ENCODE data around the gene EPS15. TPM values are rescaled to one million over a fixed set of nuclear protein-coding genes. Genes with fewer than 3 reads are reported as not detected.

EPS15 gene
- total RNA-seq, 1 donor from 2014 or later = 120 TPM

DNA sequence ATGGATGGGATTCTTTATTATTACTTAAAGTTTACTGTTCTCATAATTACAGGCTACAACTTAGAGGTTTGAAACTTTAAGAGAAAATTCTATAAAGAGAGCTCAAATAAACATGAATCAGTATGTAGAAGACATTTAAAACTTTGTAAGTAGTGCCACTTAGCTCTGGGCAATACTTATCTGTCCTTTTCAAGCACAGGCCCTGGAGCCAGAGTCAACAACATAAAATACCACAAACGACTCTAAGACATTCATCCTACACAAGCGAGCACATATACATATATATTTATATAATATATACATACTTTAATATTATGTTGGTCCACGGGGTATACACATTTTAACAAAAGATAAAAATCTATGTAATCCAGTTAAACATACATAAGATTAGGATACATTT, 164.7 kb downstream of the EPS15 start:
- DNase-seq (ENCODE audit: low spot score) = no peak
- Mint-ChIP-seq H3K36me3 (ENCODE audit: low read depth, unreplicated experiment) (peaks cover 12% of the 10 kb centered on the region), H3K9me3 (ENCODE audit: unreplicated experiment) (no peaks in the 10 kb centered on the region), H3K4me3 (ENCODE audit: unreplicated experiment) (no peak overlapping the region), H3K27me3 (ENCODE audit: unreplicated experiment) (no peaks in the 10 kb centered on the region), H3K27ac (ENCODE audit: unreplicated experiment) (no peak overlapping the region), H3K4me1 (ENCODE audit: unreplicated experiment) (no peaks in the 10 kb centered on the region)
- TF ChIP-seq CTCF (IDR thresholded peaks at IDR 0.05; ENCODE audit: unreplicated experiment) = no peak

- Mint-ChIP-seq H3K27me3 (ENCODE audit: unreplicated experiment) (no peaks in the 10 kb centered on the region), H3K27ac (ENCODE audit: unreplicated experiment) (no peak overlapping the region), H3K9me3 (ENCODE audit: unreplicated experiment) (no peaks in the 10 kb centered on the region), H3K4me3 (ENCODE audit: unreplicated experiment) (no peak overlapping the region), H3K4me1 (ENCODE audit: unreplicated experiment) (no peaks in the 10 kb centered on the region), H3K36me3 (ENCODE audit: low read depth, unreplicated experiment) (peaks cover 12% of the 10 kb centered on the region)
- no peak for DNase-seq (ENCODE audit: low spot score)
- no peak for TF ChIP-seq CTCF (IDR thresholded peaks at IDR 0.05; ENCODE audit: unreplicated experiment)
These were observed 167.2 kb downstream of the EPS15 start for GRCh38 chr1:51351907-51352306.

DNA sequence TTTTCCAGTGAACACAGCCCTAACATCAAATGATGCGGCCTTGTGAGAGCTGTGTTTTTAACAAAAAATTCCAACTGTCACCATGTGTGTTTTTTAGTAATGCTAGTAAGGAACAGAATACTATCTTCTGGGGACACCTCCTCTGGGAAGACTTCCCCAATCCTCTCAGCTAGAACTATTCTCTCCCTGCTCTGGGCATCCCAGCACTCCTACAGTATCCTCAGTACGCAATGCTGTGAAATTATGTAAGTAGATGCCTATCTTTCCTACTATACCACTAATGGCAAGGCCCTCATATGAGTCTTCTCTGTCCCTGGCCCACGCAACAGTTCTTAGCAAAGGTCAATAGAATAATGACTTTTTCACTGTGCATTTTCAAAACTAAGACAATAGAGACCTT, 169.2 kb downstream of the EPS15 start:
- Mint-ChIP-seq H3K4me3 (ENCODE audit: unreplicated experiment) (no peak overlapping the region), H3K9me3 (ENCODE audit: unreplicated experiment) (no peaks in the 10 kb centered on the region), H3K36me3 (ENCODE audit: low read depth, unreplicated experiment) (peaks cover 5% of the 10 kb centered on the region), H3K27ac (ENCODE audit: unreplicated experiment) (no peak overlapping the region), H3K4me1 (ENCODE audit: unreplicated experiment) (peaks cover 4% of the 10 kb centered on the region), H3K27me3 (ENCODE audit: unreplicated experiment) (no peaks in the 10 kb centered on the region)
- DNase-seq (ENCODE audit: low spot score) = no peak
- no peak for TF ChIP-seq CTCF (IDR thresholded peaks at IDR 0.05; ENCODE audit: unreplicated experiment)

GRCh38 chr1:51348147-51348527, 170.9 kb downstream of the EPS15 start:
- no peak for DNase-seq (ENCODE audit: low spot score)
- H3K9me3 Mint-ChIP-seq (ENCODE audit: unreplicated experiment) = no peaks in the 10 kb centered on the region
- H3K27ac Mint-ChIP-seq (ENCODE audit: unreplicated experiment) = no peak overlapping the region
- TF ChIP-seq CTCF (IDR thresholded peaks at IDR 0.05; ENCODE audit: unreplicated experiment) = no peak
- H3K36me3 Mint-ChIP-seq (ENCODE audit: low read depth, unreplicated experiment) = peaks cover 11% of the 10 kb centered on the region
- H3K4me3 Mint-ChIP-seq (ENCODE audit: unreplicated experiment) = no peak overlapping the region
- H3K27me3 Mint-ChIP-seq (ENCODE audit: unreplicated experiment) = peaks cover 5% of the 10 kb centered on the region
- peaks cover 4% of the 10 kb centered on the region for H3K4me1 Mint-ChIP-seq (ENCODE audit: unreplicated experiment)

DNA sequence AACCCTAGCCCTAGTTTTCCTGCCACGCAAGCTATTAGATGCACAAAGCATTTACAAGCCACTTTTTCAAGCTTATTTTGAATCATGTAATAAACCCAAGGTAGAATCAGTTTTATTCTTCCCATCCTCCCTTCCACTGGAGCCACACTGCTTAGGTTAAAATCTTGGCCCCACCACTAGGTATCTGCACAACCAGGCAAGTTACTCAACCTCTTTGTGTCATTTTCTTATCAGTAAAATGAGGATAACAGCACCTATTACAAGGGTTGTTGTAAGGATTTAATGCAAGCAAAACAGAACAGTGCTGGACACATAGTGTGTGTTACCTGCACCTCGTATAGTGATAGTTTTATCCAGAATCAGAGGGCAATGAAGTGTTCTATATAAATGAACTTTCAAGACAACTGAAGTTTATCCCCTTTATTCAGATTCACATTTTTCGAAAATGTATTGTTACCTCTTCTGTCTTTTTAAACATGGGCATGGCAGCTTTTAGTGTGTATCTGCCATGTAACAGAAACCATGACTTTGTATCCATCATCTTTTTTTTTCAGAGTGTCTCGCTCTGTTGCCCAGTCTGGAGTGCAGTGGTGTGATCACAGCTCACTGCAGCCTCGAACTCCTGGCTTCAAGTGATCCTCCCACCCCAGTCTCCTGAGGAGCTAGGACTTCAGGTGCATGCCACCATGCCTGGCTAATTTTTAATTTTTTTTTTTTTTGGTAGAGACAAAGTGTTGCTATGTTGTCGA, 171.5 kb downstream of the EPS15 start:
- no peak overlapping the region for H3K27ac Mint-ChIP-seq (ENCODE audit: unreplicated experiment)
- TF ChIP-seq CTCF (IDR thresholded peaks at IDR 0.05; ENCODE audit: unreplicated experiment) = no peak
- H3K9me3 Mint-ChIP-seq (ENCODE audit: unreplicated experiment) = no peaks in the 10 kb centered on the region
- peaks cover 4% of the 10 kb centered on the region for H3K4me1 Mint-ChIP-seq (ENCODE audit: unreplicated experiment)
- H3K4me3 Mint-ChIP-seq (ENCODE audit: unreplicated experiment) = no peak overlapping the region
- H3K36me3 Mint-ChIP-seq (ENCODE audit: low read depth, unreplicated experiment) = peaks cover 11% of the 10 kb centered on the region
- no peak for DNase-seq (ENCODE audit: low spot score)
- H3K27me3 Mint-ChIP-seq (ENCODE audit: unreplicated experiment) = peaks cover 5% of the 10 kb centered on the region

Measured in endothelial cell (in vitro differentiated cells).